ENCODE data around the gene BOD1L1. TPM values are rescaled to one million over a fixed set of nuclear protein-coding genes. Genes with fewer than 3 reads are reported as not detected.

Gene BOD1L1
- total RNA-seq, 1 experiment from 2014 or later: 18.1 TPM

- in situ Hi-C loops (cut with HindIII; ENCODE audit: low pct_unique_long_range_greater_than_20kb, low sequenced_read_pairs) (no loop called here), intact Hi-C loops (cut with micrococcal nuclease; ENCODE audit: unreplicated experiment) (loop anchor here (10.0 kb wide), 1 partner anchor 141 kb away; no protein-coding TSS in a partner anchor)
- H3K36me3 ChIP-seq (ENCODE audit: control insufficient read depth, insufficient read depth, low read length): no peaks in the 10 kb centered on the region
- no peaks in the 10 kb centered on the region for H3K9me3 ChIP-seq (ENCODE audit: control insufficient read depth, insufficient read depth, low read depth, low read length)
- TF ChIP-seq POLR2AphosphoS5 (IDR thresholded peaks at IDR 0.05; ENCODE audit: low read depth, low read length) (no peak), SIN3A (IDR thresholded peaks at IDR 0.05; ENCODE audit: borderline replicate concordance, insufficient read depth, low read depth, low read length) (no peak), REST (IDR thresholded peaks at IDR 0.05; ENCODE audit: insufficient read depth in 1 of 2, low read depth in 2 of 2, low read length in 1 of 2) (no peak), TCF7L2 (IDR thresholded peaks at IDR 0.05; ENCODE audit: low read depth, low read length) (no peak), CTCF (IDR thresholded peaks at IDR 0.05) (no peak)
- DNase-seq (ENCODE audit: low read depth, low spot score): no peak
- ChIA-PET POLR2A (no interaction called here), CTCF (no interaction called here)
- no peaks in the 10 kb centered on the region for H3K4me1 ChIP-seq (ENCODE audit: control insufficient read depth, insufficient read depth, low read length)
- BruUV-seq (replicated peaks): no TSS peak
- ATAC-seq: no peak
- H3K27me3 ChIP-seq (ENCODE audit: control insufficient read depth, insufficient read depth, low read length): no peaks in the 10 kb centered on the region; the same call in 1 of the 2 replicates
- H3K27ac ChIP-seq (ENCODE audit: low read length): no peak overlapping the region
- H3K4me3 ChIP-seq (ENCODE audit: low read depth in 2 of 2, low read length in 2 of 2): peak overlapping the region; percentile 36 to 64; a peak in 3 of 4 replicates
Measured at GRCh38 chr4:13653766-13654161, 26.2 kb upstream of the BOD1L1 start.

GRCh38 chr4:13647031-13647430 is 19.5 kb upstream of the BOD1L1 start:
- DNase-seq (ENCODE audit: low read depth, low spot score) (no peak), ATAC-seq (no peak)
- in situ Hi-C loops (cut with HindIII; ENCODE audit: low pct_unique_long_range_greater_than_20kb, low sequenced_read_pairs): no loop called here
- Histone ChIP-seq H3K9me3 (ENCODE audit: control insufficient read depth, insufficient read depth, low read depth, low read length) (no peaks in the 10 kb centered on the region), H3K36me3 (ENCODE audit: control insufficient read depth, insufficient read depth, low read length) (no peaks in the 10 kb centered on the region), H3K4me3 (ENCODE audit: low read depth in 2 of 2, low read length in 2 of 2) (no peak overlapping the region), H3K4me1 (ENCODE audit: control insufficient read depth, insufficient read depth, low read length) (no peaks in the 10 kb centered on the region), H3K27me3 (ENCODE audit: control insufficient read depth, insufficient read depth, low read length) (no peaks in the 10 kb centered on the region; the same call in 1 of the 2 replicates), H3K27ac (ENCODE audit: low read length) (no peak overlapping the region)
- BruUV-seq (replicated peaks): no TSS peak
- TF ChIP-seq CTCF (IDR thresholded peaks at IDR 0.05) (no peak), POLR2AphosphoS5 (IDR thresholded peaks at IDR 0.05; ENCODE audit: low read depth, low read length) (no peak), REST (IDR thresholded peaks at IDR 0.05; ENCODE audit: insufficient read depth in 1 of 2, low read depth in 2 of 2, low read length in 1 of 2) (no peak), SIN3A (IDR thresholded peaks at IDR 0.05; ENCODE audit: borderline replicate concordance, insufficient read depth, low read depth, low read length) (no peak), TCF7L2 (IDR thresholded peaks at IDR 0.05; ENCODE audit: low read depth, low read length) (no peak)
- ChIA-PET CTCF (no interaction called here), POLR2A (no interaction called here)
- intact Hi-C loops (cut with micrococcal nuclease; ENCODE audit: unreplicated experiment): no loop called here
